H9 (cell line): ENCODE data around the gene LRP8. TPM values are rescaled to one million over a fixed set of nuclear protein-coding genes. Genes with fewer than 3 reads are reported as not detected.
A peak's percentile ranks its signal among the peaks of the same experiment; 100 is the strongest.

Experiments
- DNase-seq: peaks from one replicate; pipeline ENCODE4 v3.0.0-alpha.2; 2017
- H2AFZ ChIP-seq: one replicate; pipeline ENCODE4 v1.6.1; 2013; ENCODE audit warnings: mild to moderate bottlenecking, low read length, control low read depth, moderate library complexity
- H2AK5ac ChIP-seq: 2 replicates; pipeline ENCODE4 v1.6.1; 2013; ENCODE audit warnings: low read length, control low read depth, mixed read lengths; ENCODE audit not compliant: insufficient read length
- H2BK120ac ChIP-seq: one replicate; pipeline ENCODE4 v1.6.1; 2013; ENCODE audit warnings: low read depth, mild to moderate bottlenecking, low read length, control low read depth, inconsistent platforms; ENCODE audit not compliant: poor library complexity, severe bottlenecking
- H2BK12ac ChIP-seq: 2 replicates; pipeline ENCODE4 v1.6.1; 2013; ENCODE audit warnings: low read length, control low read depth, mixed read lengths, low read depth; ENCODE audit not compliant: insufficient read length
- H2BK15ac ChIP-seq: 2 replicates; pipeline ENCODE4 v1.6.1; 2013; ENCODE audit warnings: low read depth, low read length, control low read depth
- H2BK20ac ChIP-seq: one replicate; pipeline ENCODE4 v1.6.1; 2013; ENCODE audit warnings: low read depth, mild to moderate bottlenecking, low read length, control low read depth, inconsistent platforms; ENCODE audit not compliant: poor library complexity, severe bottlenecking
- H2BK5ac ChIP-seq: 2 replicates; pipeline ENCODE4 v1.6.1; 2013; ENCODE audit warnings: low read length, control low read depth, mixed read lengths; ENCODE audit not compliant: insufficient read length
- H3K14ac ChIP-seq: 2 replicates; pipeline ENCODE4 v1.6.1; 2013; ENCODE audit warnings: low read length, control low read depth; ENCODE audit not compliant: insufficient read depth
- H3K18ac ChIP-seq: 2 replicates; pipeline ENCODE4 v1.6.1; 2013; ENCODE audit warnings: low read depth, mild to moderate bottlenecking, mixed read lengths, low read length, control low read depth; ENCODE audit not compliant: insufficient read length
- H3K23ac ChIP-seq: 2 replicates; pipeline ENCODE4 v1.6.1; 2013; ENCODE audit warnings: low read length, control low read depth, mixed read lengths, low read depth; ENCODE audit not compliant: insufficient read length
- H3K23me2 ChIP-seq: 2 replicates; pipeline ENCODE4 v1.6.1; 2013; ENCODE audit warnings: low read depth, mild to moderate bottlenecking, mixed read lengths, low read length, control low read depth; ENCODE audit not compliant: insufficient read length, poor library complexity, severe bottlenecking
- H3K27ac ChIP-seq: 2 replicates; pipeline ENCODE4 v1.5.1; 2013; ENCODE audit warnings: low read length, control low read depth, mixed read lengths, low read depth; ENCODE audit not compliant: insufficient read length
- H3K27me3 ChIP-seq: 2 replicates; pipeline ENCODE4 v1.6.1; 2013; ENCODE audit warnings: low read length, control low read depth, inconsistent platforms; ENCODE audit not compliant: insufficient read depth
- H3K4ac ChIP-seq: 2 replicates; pipeline ENCODE4 v1.6.1; 2013; ENCODE audit warnings: low read depth, mild to moderate bottlenecking, control low read depth, inconsistent platforms, low read length, moderate library complexity
- H3K4me1 ChIP-seq: 2 replicates; pipeline ENCODE4 v1.6.1; 2013; ENCODE audit warnings: low read length, control low read depth, inconsistent platforms; ENCODE audit not compliant: insufficient read depth
- H3K4me2 ChIP-seq: 2 replicates; pipeline ENCODE4 v1.6.1; 2013; ENCODE audit warnings: low read length, control low read depth, mixed read lengths; ENCODE audit not compliant: insufficient read length, insufficient read depth
- H3K56ac ChIP-seq: 2 replicates; pipeline ENCODE4 v1.6.1; 2013; ENCODE audit warnings: low read depth, mild to moderate bottlenecking, mixed read lengths, low read length, control low read depth; ENCODE audit not compliant: insufficient read length
- H3K79me1 ChIP-seq: 2 replicates; pipeline ENCODE4 v1.6.1; 2013; ENCODE audit warnings: low read depth, mild to moderate bottlenecking, moderate library complexity, low read length, control low read depth, inconsistent platforms; ENCODE audit not compliant: insufficient read depth, poor library complexity, severe bottlenecking
- H3K79me2 ChIP-seq: 2 replicates; pipeline ENCODE4 v1.6.1; 2013; ENCODE audit warnings: low read length, control low read depth, inconsistent platforms; ENCODE audit not compliant: insufficient read depth
- H3K9ac ChIP-seq: 2 replicates; pipeline ENCODE4 v1.6.1; 2013; ENCODE audit warnings: low read length, control low read depth, mixed read lengths; ENCODE audit not compliant: insufficient read length; ENCODE audit errors: extremely low read depth
- H3K9me3 ChIP-seq: one replicate; pipeline ENCODE4 v1.6.1; 2013; ENCODE audit warnings: low read depth, low read length, inconsistent platforms; ENCODE audit not compliant: control insufficient read depth
- H3T11ph ChIP-seq: one replicate; pipeline ENCODE4 v1.6.1; 2013; ENCODE audit warnings: mild to moderate bottlenecking, low read length, control low read depth, inconsistent platforms
- H4K20me1 ChIP-seq: one replicate; pipeline ENCODE4 v1.6.1; 2013; ENCODE audit not compliant: control insufficient read depth, insufficient read length, insufficient read depth
- H4K5ac ChIP-seq: 2 replicates; pipeline ENCODE4 v1.6.1; 2013; ENCODE audit warnings: low read depth, mild to moderate bottlenecking, mixed read lengths, low read length, control low read depth; ENCODE audit not compliant: insufficient read length
- H4K8ac ChIP-seq: replicated peaks from 2 replicates; pipeline ENCODE4 v1.6.1; 2013; ENCODE audit warnings: low read length, control low read depth, mixed read lengths, low read depth; ENCODE audit not compliant: insufficient read length
- H4K91ac ChIP-seq: 2 replicates; pipeline ENCODE4 v1.6.1; 2013; ENCODE audit warnings: low read depth, mild to moderate bottlenecking, moderate library complexity, mixed read lengths, low read length, control low read depth; ENCODE audit not compliant: insufficient read length
- H3K27ac Mint-ChIP-seq, 3 experiments: 2 replicates in 2 of 3; 3 replicates in 1 of 3; pipeline ENCODE4 v1.8.0; 2020 to 2021; ENCODE audit warnings: mixed read lengths in 3 of 3, mild to moderate bottlenecking in 1 of 3, moderate library complexity in 1 of 3
- H3K27me3 Mint-ChIP-seq: 2 replicates; pipeline ENCODE4 v1.8.0; 2021; ENCODE audit warnings: low read depth, mild to moderate bottlenecking, moderate library complexity, mixed read lengths
- H3K36me3 Mint-ChIP-seq, 3 experiments: 2 replicates in 2 of 3; 3 replicates in 1 of 3; pipeline ENCODE4 v1.8.0; 2020 to 2021; ENCODE audit warnings: low read depth in 3 of 3, mixed read lengths in 3 of 3; ENCODE audit not compliant: insufficient read depth in 1 of 3
- H3K4me1 Mint-ChIP-seq, 2 experiments: 2 replicates each; pipeline ENCODE4 v1.8.0; 2020; ENCODE audit warnings: mixed read lengths in 2 of 2
- H3K4me3 Mint-ChIP-seq, 2 experiments: 2 replicates in 1 of 2; 3 replicates in 1 of 2; pipeline ENCODE4 v1.8.0; 2020 to 2021; ENCODE audit warnings: mild to moderate bottlenecking in 2 of 2, mixed read lengths in 2 of 2, moderate library complexity in 1 of 2
- H3K9me3 Mint-ChIP-seq, 2 experiments: 2 replicates in 1 of 2; 3 replicates in 1 of 2; pipeline ENCODE4 v1.8.0; 2020; ENCODE audit warnings: mild to moderate bottlenecking in 2 of 2, mixed read lengths in 2 of 2, moderate library complexity in 1 of 2
- CTCF ChIP-seq: fragments of 200-600 bp; sonication (generic); conservative IDR thresholded peaks from 3 replicates; pipeline ENCODE4 v1.8.0; 2021; ENCODE audit warnings: antibody characterized with exemption, mild to moderate bottlenecking
- WGBS: extraction: QIAGEN DNeasy Blood & Tissue Kit; methylation state at CpG from one replicate; pipeline ENCODE4 v1.1.7; 2013; ENCODE audit warnings: missing lambda C conversion rate, low lambda C conversion rate, mixed read lengths; ENCODE audit not compliant: insufficient read length; ENCODE audit errors: extremely low coverage; 5-methylcytosine and 5-hydroxymethylcytosine counted together
- total RNA-seq: library from RNA; stranded (reverse); gene quantifications from 2 replicates; pipeline ENCODE4 v1.2.1, GENCODE V29; 2021

The LRP8 gene
- total RNA-seq, 1 experiment from 2014 or later = 78.6 TPM

- Histone ChIP-seq H3K4ac (no peak overlapping the region), H3K23ac (no peak overlapping the region), H2AK5ac (no peak overlapping the region), H3K27ac (no peak overlapping the region), H3K9me3 (no peaks in the 10 kb centered on the region), H3K56ac (no peak overlapping the region), H4K20me1 (no peaks in the 10 kb centered on the region), H2BK12ac (no peak overlapping the region), H4K5ac (no peak overlapping the region), H3K79me1 (peaks cover 3% of the 10 kb centered on the region), H3K79me2 (no peaks in the 10 kb centered on the region), H3K27me3 (no peaks in the 10 kb centered on the region), H2AFZ (no peak overlapping the region), H2BK120ac (no peak overlapping the region), H2BK20ac (no peak overlapping the region), H4K91ac (no peak overlapping the region), H3K9ac (peak overlapping the region; percentile 46), H2BK15ac (no peak overlapping the region), H3K4me1 (peaks cover 2% of the 10 kb centered on the region; the same call in 1 of the 2 replicates), H2BK5ac (no peak overlapping the region), H3K4me2 (peak overlapping the region; percentile 70), H3T11ph (no peak overlapping the region), H3K14ac (no peak overlapping the region), H4K8ac (no peak overlapping the region), H3K23me2 (peaks cover 15% of the 10 kb centered on the region), H3K18ac (no peak overlapping the region)
- DNase-seq = no peak
- WGBS = no CpG with 5 or more reads among the region's 9 CpGs
- TF ChIP-seq CTCF = no peak
- Mint-ChIP-seq H3K27ac (peak overlapping the region in 1 of 3 experiments; percentile 57; a peak in 2 of 7 replicates), H3K4me1 (peaks cover 19 to 22% of the 10 kb centered on the region in 2 experiments), H3K9me3 (no peaks in the 10 kb centered on the region; a peak in 1 of 5 replicates), H3K4me3 (peak overlapping the region; percentile 84 to 95), H3K36me3 (peaks cover 2 to 14% (median 13%) of the 10 kb centered on the region in 3 experiments; a peak in 5 of 7 replicates), H3K27me3 (peaks cover 14% of the 10 kb centered on the region)
Observed at GRCh38 chr1:53196017-53196484, 131.8 kb downstream of the LRP8 start.
